Right lobe of liver (tissue), 4 donors: Measurements from ENCODE around the gene SLC2A5.

Source experiments
- POLR2A ChIP-seq: fragments of 450-650 bp; IDR thresholded peaks from one replicate; pipeline ENCODE4 v1.6.1; 2017; ENCODE audit warnings: antibody characterized with exemption, mild to moderate bottlenecking
- TF ChIP-seq, protein P1 (sequence below), 4 donors: fragments of 200-600 bp in 3 of 4; fragments of 450-650 bp in 1 of 4; IDR thresholded peaks; one replicate each; pipeline versions ENCODE4 v1.5.1 to v1.8.0; 2016 to 2022; ENCODE audit warnings: antibody characterized with exemption in 4 of 4, mild to moderate bottlenecking in 2 of 4
- donor health status: DM: no; HTN: no; CAD: no.
- donor health status: DM: no; HTN: no; CAD: no.
- donor health status: DM: no; HTN: yes; CAD: no.

- TF ChIP-seq, protein P1, sequence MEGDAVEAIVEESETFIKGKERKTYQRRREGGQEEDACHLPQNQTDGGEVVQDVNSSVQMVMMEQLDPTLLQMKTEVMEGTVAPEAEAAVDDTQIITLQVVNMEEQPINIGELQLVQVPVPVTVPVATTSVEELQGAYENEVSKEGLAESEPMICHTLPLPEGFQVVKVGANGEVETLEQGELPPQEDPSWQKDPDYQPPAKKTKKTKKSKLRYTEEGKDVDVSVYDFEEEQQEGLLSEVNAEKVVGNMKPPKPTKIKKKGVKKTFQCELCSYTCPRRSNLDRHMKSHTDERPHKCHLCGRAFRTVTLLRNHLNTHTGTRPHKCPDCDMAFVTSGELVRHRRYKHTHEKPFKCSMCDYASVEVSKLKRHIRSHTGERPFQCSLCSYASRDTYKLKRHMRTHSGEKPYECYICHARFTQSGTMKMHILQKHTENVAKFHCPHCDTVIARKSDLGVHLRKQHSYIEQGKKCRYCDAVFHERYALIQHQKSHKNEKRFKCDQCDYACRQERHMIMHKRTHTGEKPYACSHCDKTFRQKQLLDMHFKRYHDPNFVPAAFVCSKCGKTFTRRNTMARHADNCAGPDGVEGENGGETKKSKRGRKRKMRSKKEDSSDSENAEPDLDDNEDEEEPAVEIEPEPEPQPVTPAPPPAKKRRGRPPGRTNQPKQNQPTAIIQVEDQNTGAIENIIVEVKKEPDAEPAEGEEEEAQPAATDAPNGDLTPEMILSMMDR (IDR thresholded peaks at IDR 0.05) = no peak
- no peak for TF ChIP-seq POLR2A
These were observed 22.4 kb downstream of the SLC2A5 start for GRCh38 chr1:9047019-9047418.
